SU-DHL-6 (cell line): Measurements from ENCODE around the gene BRIP1.

Experiments used
- H2AFZ ChIP-seq: fragments of 200-600 bp; sonication (generic); 2 replicates; pipeline ENCODE4 v1.6.1; 2014; ENCODE audit warnings: low read depth, mild to moderate bottlenecking, moderate library complexity, mixed read lengths, antibody characterized with exemption, low read length; ENCODE audit not compliant: severe bottlenecking
- H3F3A ChIP-seq: fragments of 200-600 bp; shearing (Covaris generic); 2 replicates; pipeline ENCODE4 v1.6.0; 2016; ENCODE audit warnings: antibody characterized with exemption, mild to moderate bottlenecking; ENCODE audit not compliant: insufficient read depth
- H3K27ac ChIP-seq: fragments of 200-600 bp; sonication (generic); 2 replicates; pipeline ENCODE4 v1.5.1; 2016; ENCODE audit warnings: low read depth, mild to moderate bottlenecking, low read length, moderate library complexity, mixed read lengths
- H3K27me3 ChIP-seq: fragments of 200-600 bp; sonication (generic), shearing (Covaris generic); 2 replicates; pipeline ENCODE4 v1.6.0; 2014; ENCODE audit warnings: mild to moderate bottlenecking, low read length
- H3K36me3 ChIP-seq: fragments of 200-600 bp; sonication (generic); 2 replicates; pipeline ENCODE4 v1.6.1; 2014; ENCODE audit warnings: mild to moderate bottlenecking, low read length, mixed read lengths
- H3K4me2 ChIP-seq: fragments of 300-600, 200-600 bp; shearing (Covaris generic), sonication (generic); 2 replicates; pipeline ENCODE4 v1.6.0; 2014; ENCODE audit warnings: low read length, low read depth, mild to moderate bottlenecking; ENCODE audit not compliant: poor library complexity, severe bottlenecking
- H3K4me3 ChIP-seq: fragments of 200-600 bp; sonication (generic); 2 replicates; pipeline ENCODE4 v1.5.1; 2014; ENCODE audit warnings: antibody characterized with exemption, low read length, mild to moderate bottlenecking, mixed read lengths; ENCODE audit not compliant: insufficient read depth, poor library complexity, severe bottlenecking
- H3K79me2 ChIP-seq: fragments of 200-600 bp; sonication (generic); 2 replicates; pipeline ENCODE4 v1.6.1; 2014; ENCODE audit warnings: mild to moderate bottlenecking, low read length, moderate library complexity; ENCODE audit not compliant: insufficient read depth
- H3K9ac ChIP-seq: fragments of 200-600 bp; sonication (generic); 2 replicates; pipeline ENCODE4 v1.7.0; 2014; ENCODE audit warnings: mild to moderate bottlenecking, low read length
- H3K9me2 ChIP-seq: fragments of 200-600 bp; sonication (generic); replicated peaks from 2 replicates; pipeline ENCODE4 v1.6.1; 2014; ENCODE audit warnings: low read length; ENCODE audit not compliant: insufficient read depth
- H3K9me3 ChIP-seq: fragments of 200-600 bp; sonication (generic); 2 replicates; pipeline ENCODE4 v1.6.1; 2014; ENCODE audit warnings: low read length, mixed read lengths; ENCODE audit not compliant: insufficient read depth
- H4K20me1 ChIP-seq: fragments of 200-600 bp; sonication (generic); 2 replicates; pipeline ENCODE4 v1.6.1; 2014; ENCODE audit warnings: low read depth, mild to moderate bottlenecking, antibody characterized with exemption, low read length, moderate library complexity, mixed read lengths
- EZH2phosphoT487 ChIP-seq: fragments of 200-600 bp; sonication (generic), shearing (Covaris generic); conservative IDR thresholded peaks from 2 replicates; pipeline ENCODE4 v1.6.1; 2018; ENCODE audit warnings: mild to moderate bottlenecking, antibody characterized with exemption, low read length, moderate library complexity, mixed read lengths
- TF ChIP-seq, protein P1 (sequence below): fragments of 200-600 bp; sonication (generic); IDR thresholded peaks from one replicate; pipeline ENCODE4 v1.5.1; 2017; ENCODE audit warnings: antibody characterized with exemption, mild to moderate bottlenecking, low read length, moderate library complexity; ENCODE audit not compliant: insufficient read depth, poor library complexity, severe bottlenecking

The BRIP1 gene

GRCh38 chr17:61658183-61658582, 205.1 kb downstream of the BRIP1 start:
- H2AFZ ChIP-seq = no peak overlapping the region
- H3K9me2 ChIP-seq = no peaks in the 10 kb centered on the region
- no peaks in the 10 kb centered on the region for H3K36me3 ChIP-seq
- H3K27ac ChIP-seq = no peak overlapping the region
- H3K79me2 ChIP-seq = no peaks in the 10 kb centered on the region
- no peak overlapping the region for H3K4me3 ChIP-seq
- no peaks in the 10 kb centered on the region for H3F3A ChIP-seq
- no peak overlapping the region for H3K9ac ChIP-seq
- H3K4me2 ChIP-seq = no peak overlapping the region
- no peak for TF ChIP-seq EZH2phosphoT487
- TF ChIP-seq, protein P1, sequence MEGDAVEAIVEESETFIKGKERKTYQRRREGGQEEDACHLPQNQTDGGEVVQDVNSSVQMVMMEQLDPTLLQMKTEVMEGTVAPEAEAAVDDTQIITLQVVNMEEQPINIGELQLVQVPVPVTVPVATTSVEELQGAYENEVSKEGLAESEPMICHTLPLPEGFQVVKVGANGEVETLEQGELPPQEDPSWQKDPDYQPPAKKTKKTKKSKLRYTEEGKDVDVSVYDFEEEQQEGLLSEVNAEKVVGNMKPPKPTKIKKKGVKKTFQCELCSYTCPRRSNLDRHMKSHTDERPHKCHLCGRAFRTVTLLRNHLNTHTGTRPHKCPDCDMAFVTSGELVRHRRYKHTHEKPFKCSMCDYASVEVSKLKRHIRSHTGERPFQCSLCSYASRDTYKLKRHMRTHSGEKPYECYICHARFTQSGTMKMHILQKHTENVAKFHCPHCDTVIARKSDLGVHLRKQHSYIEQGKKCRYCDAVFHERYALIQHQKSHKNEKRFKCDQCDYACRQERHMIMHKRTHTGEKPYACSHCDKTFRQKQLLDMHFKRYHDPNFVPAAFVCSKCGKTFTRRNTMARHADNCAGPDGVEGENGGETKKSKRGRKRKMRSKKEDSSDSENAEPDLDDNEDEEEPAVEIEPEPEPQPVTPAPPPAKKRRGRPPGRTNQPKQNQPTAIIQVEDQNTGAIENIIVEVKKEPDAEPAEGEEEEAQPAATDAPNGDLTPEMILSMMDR = no peak
- no peaks in the 10 kb centered on the region for H4K20me1 ChIP-seq
- H3K9me3 ChIP-seq = no peaks in the 10 kb centered on the region
- H3K27me3 ChIP-seq = no peaks in the 10 kb centered on the region

DNA sequence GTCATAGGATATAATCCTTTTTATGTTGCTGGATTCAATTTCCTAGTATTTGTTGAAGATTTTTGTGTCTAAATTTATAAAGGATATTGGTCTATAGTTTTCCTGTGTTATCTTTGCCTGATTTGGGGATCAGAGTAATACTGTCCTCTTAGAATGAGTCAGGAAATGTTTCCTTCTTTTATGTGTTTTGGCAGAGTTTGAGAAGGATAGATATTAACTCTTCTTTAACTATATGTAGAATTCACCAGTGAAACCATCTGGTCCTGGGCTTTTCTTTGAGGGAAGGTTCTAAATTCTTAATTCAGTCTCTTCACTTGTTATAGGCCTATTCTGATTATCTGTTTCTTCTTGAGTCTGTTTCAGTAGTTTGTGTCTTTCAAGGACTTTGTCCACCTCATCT, 206.0 kb downstream of the BRIP1 start:
- Histone ChIP-seq H3K9ac (no peak overlapping the region), H3K27me3 (no peaks in the 10 kb centered on the region), H3K9me2 (no peaks in the 10 kb centered on the region), H3K36me3 (no peaks in the 10 kb centered on the region), H3K27ac (no peak overlapping the region), H3K4me3 (no peak overlapping the region), H3K4me2 (no peak overlapping the region), H3F3A (no peaks in the 10 kb centered on the region), H3K9me3 (no peaks in the 10 kb centered on the region), H4K20me1 (no peaks in the 10 kb centered on the region), H2AFZ (no peak overlapping the region), H3K79me2 (no peaks in the 10 kb centered on the region)
- TF ChIP-seq, protein P1 = no peak
- TF ChIP-seq EZH2phosphoT487 = no peak

- Histone ChIP-seq H3F3A (no peaks in the 10 kb centered on the region), H3K9ac (no peak overlapping the region), H4K20me1 (no peaks in the 10 kb centered on the region), H3K4me2 (no peak overlapping the region), H3K79me2 (no peaks in the 10 kb centered on the region), H3K9me3 (no peaks in the 10 kb centered on the region), H3K4me3 (no peak overlapping the region), H3K27me3 (no peaks in the 10 kb centered on the region), H2AFZ (no peak overlapping the region), H3K27ac (no peak overlapping the region), H3K9me2 (no peaks in the 10 kb centered on the region), H3K36me3 (no peaks in the 10 kb centered on the region)
- no peak for TF ChIP-seq EZH2phosphoT487
- TF ChIP-seq, protein P1 = no peak
Measured at GRCh38 chr17:61656721-61657217, 206.6 kb downstream of the BRIP1 start.
